Measurements from ENCODE around the gene PDLIM1.

- TF ChIP-seq, protein P1, sequence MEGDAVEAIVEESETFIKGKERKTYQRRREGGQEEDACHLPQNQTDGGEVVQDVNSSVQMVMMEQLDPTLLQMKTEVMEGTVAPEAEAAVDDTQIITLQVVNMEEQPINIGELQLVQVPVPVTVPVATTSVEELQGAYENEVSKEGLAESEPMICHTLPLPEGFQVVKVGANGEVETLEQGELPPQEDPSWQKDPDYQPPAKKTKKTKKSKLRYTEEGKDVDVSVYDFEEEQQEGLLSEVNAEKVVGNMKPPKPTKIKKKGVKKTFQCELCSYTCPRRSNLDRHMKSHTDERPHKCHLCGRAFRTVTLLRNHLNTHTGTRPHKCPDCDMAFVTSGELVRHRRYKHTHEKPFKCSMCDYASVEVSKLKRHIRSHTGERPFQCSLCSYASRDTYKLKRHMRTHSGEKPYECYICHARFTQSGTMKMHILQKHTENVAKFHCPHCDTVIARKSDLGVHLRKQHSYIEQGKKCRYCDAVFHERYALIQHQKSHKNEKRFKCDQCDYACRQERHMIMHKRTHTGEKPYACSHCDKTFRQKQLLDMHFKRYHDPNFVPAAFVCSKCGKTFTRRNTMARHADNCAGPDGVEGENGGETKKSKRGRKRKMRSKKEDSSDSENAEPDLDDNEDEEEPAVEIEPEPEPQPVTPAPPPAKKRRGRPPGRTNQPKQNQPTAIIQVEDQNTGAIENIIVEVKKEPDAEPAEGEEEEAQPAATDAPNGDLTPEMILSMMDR (IDR thresholded peaks at IDR 0.05; ENCODE audit: low read length) = no peak
- TF ChIP-seq EZH2 (optimal IDR thresholded peaks at IDR 0.05; ENCODE audit: low read depth, low read length) (no peak), EZH2phosphoT487 (IDR thresholded peaks at IDR 0.05; ENCODE audit: low read length) (no peak)
These were observed 33.0 kb downstream of the PDLIM1 start for GRCh38 chr10:95257849-95258248.
